ENCODE measurements around the gene ATG2B.

GRCh38 chr14:96407935-96408570, 44.9 kb upstream of the ATG2B start:
- TF ChIP-seq CTCF (IDR thresholded peaks at IDR 0.05): no peak
- TF ChIP-seq POLR2A (IDR thresholded peaks at IDR 0.05): no peak
- no peak for TF ChIP-seq EP300 (IDR thresholded peaks at IDR 0.05)

Data from tibial nerve (tissue), 4 donors.